22Rv1 (cell line): ENCODE data around the gene GM2A.

ENCODE experiments used
- CTCF ChIP-seq: fragments of 450-650 bp; IDR thresholded peaks from 2 replicates; pipeline ENCODE4 v1.5.1; 2017; ENCODE audit warnings: mild to moderate bottlenecking
- ZFX ChIP-seq: fragments of 450-650 bp; IDR thresholded peaks from 2 replicates; pipeline ENCODE4 v1.6.1; 2017; ENCODE audit warnings: antibody characterized with exemption, borderline replicate concordance

GRCh38 chr5:151250346-151251000, 2.5 kb upstream of the GM2A start:
- TF ChIP-seq CTCF (no peak), ZFX (no peak)
